IPS DF 6.9 (cell line): ENCODE results near the gene KLK8.

Source experiments
- DNase-seq: peaks from one replicate; pipeline ENCODE4 v3.0.0-alpha.2; 2013; ENCODE audit warnings: low read depth, low spot score
- H3K27ac ChIP-seq: one replicate; pipeline ENCODE4 v1.5.1; 2013; ENCODE audit warnings: low read length, control low read depth
- H3K27me3 ChIP-seq: 2 replicates; pipeline ENCODE4 v1.6.1; 2013; ENCODE audit warnings: mild to moderate bottlenecking, low read length; ENCODE audit not compliant: control insufficient read depth, insufficient read depth
- H3K36me3 ChIP-seq: 2 replicates; pipeline ENCODE4 v1.6.1; 2013; ENCODE audit warnings: low read length; ENCODE audit not compliant: control insufficient read depth, insufficient read depth
- H3K4me1 ChIP-seq: 2 replicates; pipeline ENCODE4 v1.6.1; 2013; ENCODE audit warnings: low read length; ENCODE audit not compliant: control insufficient read depth, insufficient read depth
- H3K4me3 ChIP-seq: 2 replicates; pipeline ENCODE4 v1.5.1; 2013; ENCODE audit warnings: mild to moderate bottlenecking, low read length
- H3K9me3 ChIP-seq: 2 replicates; pipeline ENCODE4 v1.6.1; 2013; ENCODE audit warnings: low read length, inconsistent platforms; ENCODE audit not compliant: control insufficient read depth, insufficient read depth
- WGBS: extraction: QIAGEN DNeasy Blood & Tissue Kit; methylation state at CpG from one replicate; pipeline ENCODE4 v1.1.7; 2013; ENCODE audit warnings: mixed read lengths, missing lambda C conversion rate; ENCODE audit not compliant: insufficient read length, insufficient coverage; 5-methylcytosine and 5-hydroxymethylcytosine counted together

The KLK8 gene

GRCh38 chr19:50949861-50950260, 51.5 kb downstream of the KLK8 start:
- whole genome bisulfite sequencing, result no CpG with 5 or more reads among the region's 19 CpGs
- H3K36me3 ChIP-seq, result no peaks in the 10 kb centered on the region
- no peak for DNase-seq
- no peaks in the 10 kb centered on the region for H3K9me3 ChIP-seq
- H3K27ac ChIP-seq, result no peak overlapping the region
- H3K4me3 ChIP-seq, result no peak overlapping the region
- H3K27me3 ChIP-seq, result no peaks in the 10 kb centered on the region
- H3K4me1 ChIP-seq, result peaks cover 2% of the 10 kb centered on the region; the same call in 1 of the 2 replicates

- H3K4me1 ChIP-seq, result no peaks in the 10 kb centered on the region
- no peak overlapping the region for H3K4me3 ChIP-seq
- no peaks in the 10 kb centered on the region for H3K27me3 ChIP-seq
- WGBS, result no CpG with 5 or more reads among the region's 4 CpGs
- H3K27ac ChIP-seq, result no peak overlapping the region
- DNase-seq, result no peak
- no peaks in the 10 kb centered on the region for H3K36me3 ChIP-seq
- no peaks in the 10 kb centered on the region for H3K9me3 ChIP-seq
Observed at GRCh38 chr19:50947123-50947522, 54.3 kb downstream of the KLK8 start.
